HUDEP-2 (cell line): ENCODE data around the gene SLC22A4.

Experiments used
- DNase-seq, 76 experiments: peaks; one replicate each; lab custom pipeline; 2025; ENCODE audit not compliant: unreplicated experiment in 76 of 76; lab: John Stamatoyannopoulos, UW

SLC22A4 gene

DNA sequence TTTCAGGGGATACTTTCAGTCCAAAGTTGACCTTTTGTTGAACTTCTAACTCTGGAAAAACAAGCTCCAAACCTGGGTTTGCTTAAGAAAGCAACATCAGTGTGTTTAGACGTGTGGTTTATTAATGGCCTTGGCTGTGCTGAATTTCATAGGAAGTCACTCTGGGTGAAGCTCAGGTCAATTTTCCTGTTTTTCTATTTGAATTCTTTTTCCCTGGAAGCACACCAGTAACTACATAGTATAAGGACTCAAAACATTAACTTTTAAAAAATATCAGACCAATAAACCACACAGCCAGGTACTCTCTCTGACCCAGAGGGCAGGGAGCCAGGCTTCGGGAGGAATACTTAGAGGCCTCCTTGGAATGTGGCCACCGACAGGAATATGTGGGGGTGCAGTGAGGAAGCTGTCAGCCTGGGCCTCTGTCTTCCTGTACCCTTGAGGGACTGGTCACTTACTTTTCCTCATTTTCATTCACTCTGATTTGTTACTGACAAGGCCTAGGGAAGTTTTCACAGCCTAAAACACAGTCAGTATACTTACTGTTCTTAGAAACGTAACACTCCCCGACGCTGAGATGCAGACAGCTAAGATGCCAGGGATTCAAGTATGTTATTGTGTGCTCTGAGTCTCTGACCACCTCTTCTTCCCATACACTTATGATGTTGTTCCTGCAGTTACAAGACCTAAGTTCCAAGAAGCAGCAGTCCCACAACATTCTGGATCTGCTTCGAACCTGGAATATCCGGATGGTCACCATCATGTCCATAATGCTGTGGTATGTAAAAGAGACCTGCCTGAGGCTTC is 94.3 kb downstream of the SLC22A4 start:
- no peak for DNase-seq

DNA sequence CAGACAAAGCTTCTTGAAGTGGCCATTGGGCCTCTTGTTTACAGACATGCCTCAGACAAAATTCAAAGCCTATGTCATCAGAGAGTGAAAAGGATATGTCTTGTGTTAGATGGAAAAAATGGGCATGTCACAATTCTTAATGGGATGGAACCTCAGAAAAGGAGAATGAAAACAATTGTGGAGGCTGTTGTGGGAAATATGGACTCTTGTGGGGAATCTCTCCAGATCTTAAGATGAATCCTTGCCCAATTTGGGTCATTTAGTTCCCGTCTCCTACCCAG is 94.8 kb downstream of the SLC22A4 start:
- no peak for DNase-seq

DNA sequence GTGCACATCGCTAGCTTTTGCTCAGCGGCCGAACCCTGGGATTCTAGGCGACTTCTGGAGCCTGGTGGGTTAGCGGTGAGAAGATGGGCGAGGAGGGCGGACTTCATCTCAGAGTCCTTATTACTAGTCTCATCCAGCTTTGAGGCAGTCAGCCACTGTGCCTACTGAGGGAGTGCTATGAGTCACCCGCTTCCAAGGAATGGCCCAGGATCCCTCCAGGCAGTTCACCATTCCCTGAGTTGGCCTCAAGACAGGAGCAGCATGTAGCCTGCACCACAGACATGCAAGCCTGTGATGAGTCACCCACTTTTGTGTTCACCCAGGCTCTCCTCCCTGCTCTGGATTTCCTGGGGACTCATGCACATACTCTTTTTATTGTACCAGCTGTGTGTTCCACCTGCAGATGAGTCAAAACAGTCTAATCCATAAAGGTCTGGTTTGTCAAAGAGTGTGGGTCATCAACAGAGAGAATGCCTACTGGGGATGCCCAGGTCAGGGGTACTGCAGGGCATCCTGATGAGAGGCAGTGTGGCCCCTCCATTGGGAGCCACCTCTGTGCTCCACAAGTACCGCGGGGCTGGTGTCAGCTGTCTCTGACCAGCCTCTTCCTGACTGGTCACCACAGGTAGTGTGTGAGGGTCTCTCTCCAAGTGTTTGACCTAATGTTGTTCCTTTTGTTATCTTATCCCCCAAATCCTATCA is 95.5 kb downstream of the SLC22A4 start:
- no peak for DNase-seq

DNA sequence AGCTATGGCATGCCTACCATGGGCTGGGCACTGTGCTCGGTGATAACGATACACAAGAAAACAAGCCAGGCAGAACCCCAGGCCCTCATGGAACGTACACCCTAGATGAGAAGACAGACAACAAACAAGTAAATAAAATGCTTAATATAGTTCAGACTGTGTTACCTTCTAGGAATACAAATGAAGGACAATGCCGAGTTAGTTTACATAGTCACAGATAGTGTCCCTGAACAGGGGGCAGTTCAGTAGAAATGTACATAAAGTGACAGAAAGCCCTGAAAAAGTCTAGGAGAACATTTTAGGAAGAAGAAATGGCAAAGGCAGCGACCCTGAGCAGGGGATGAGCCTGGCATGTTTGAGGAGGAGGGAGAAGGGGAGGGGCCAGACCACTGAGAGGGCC is 97.1 kb downstream of the SLC22A4 start:
- DNase-seq, result no peak

DNA sequence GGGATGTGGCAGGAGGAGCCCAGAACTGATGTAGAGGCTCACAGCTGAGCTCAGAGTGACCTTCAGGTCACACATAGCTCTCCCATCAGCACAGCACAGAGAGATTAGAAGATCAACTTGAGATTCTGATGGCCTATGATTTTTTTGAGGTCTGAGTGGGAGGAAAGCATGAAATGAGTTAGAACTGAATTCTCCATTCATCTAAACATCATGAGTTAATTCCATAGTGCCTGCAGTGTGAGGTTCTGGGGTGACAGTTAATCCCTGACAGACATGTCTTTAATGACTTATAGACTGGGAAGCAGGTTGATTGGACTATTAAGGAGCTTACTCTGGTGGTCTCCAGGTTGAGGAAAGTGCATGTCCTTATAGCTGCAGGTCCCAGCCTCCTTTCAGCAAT is 97.7 kb downstream of the SLC22A4 start:
- no peak for DNase-seq

DNA sequence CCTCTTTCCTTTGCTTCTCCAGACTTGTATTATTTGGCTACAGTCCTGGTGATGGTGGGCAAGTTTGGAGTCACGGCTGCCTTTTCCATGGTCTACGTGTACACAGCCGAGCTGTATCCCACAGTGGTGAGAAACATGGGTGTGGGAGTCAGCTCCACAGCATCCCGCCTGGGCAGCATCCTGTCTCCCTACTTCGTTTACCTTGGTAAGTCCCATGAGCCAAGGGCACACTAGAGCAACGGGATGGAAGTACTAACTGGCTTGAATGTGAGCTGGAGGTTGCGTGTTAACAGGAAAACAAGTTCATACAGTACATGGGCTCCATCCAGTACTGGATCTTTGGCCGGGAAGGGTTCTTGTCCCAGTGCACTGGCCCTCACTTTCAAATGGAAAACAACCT is 98.2 kb downstream of the SLC22A4 start:
- no peak for DNase-seq

DNA sequence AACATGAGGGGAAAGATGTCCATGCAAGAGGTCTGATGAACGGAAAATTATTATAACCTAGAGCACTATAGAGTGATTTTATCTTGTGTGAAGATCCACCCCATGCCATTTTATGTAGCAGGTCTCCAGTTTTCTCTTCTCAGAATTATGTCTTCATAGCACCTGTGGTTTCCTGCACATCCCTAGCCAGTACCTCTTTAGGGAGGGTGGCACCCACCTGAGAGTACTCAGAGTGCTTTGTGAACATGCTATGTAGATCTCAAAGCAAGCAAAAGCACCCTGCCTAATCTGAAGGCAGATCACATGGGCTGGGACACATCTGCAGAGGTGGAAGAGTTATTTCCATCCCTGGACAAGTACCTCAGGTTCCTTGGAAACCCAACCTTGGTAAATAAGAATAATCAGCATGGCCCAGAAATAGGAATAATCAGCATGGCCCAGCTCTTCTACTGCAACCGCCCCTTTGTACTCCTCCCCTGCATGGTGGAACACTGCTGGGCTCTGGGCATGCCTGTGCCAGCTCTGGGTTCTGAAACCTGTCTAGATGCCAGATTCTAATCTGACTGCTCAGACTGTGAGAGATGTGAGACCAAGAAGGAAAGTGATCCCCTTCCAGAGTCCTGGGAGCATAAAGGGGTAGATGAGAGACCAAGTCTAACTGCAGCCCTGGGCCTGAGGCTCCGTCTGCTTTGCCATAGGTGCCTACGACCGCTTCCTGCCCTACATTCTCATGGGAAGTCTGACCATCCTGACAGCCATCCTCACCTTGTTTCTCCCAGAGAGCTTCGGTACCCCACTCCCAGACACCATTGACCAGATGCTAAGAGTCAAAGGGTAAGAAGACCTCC is 99.0 kb downstream of the SLC22A4 start:
- DNase-seq, result no peak
